Activated T-cell treated with anti-CD3 and anti-CD28 coated beads, Interleukin-2, amount 50 U/mL, for 4 hours (primary cell): ENCODE measurements around the gene PABPC1L. TPM values are rescaled to one million over a fixed set of nuclear protein-coding genes. Genes with fewer than 3 reads are reported as not detected.
"Not testable (repeated sequence)": the region's sequence is repeated elsewhere in the genome, so short reads cannot be mapped to it uniquely, and the experiment has no call there.

Experiments
- ATAC-seq, 2 donors: fragments of 200-7000 bp; cut with Tn5 transposase; one replicate each; pipeline ENCODE4 v1.10.0; 2021
- DNase-seq: peaks from one replicate; pipeline ENCODE4 v3.0.0-alpha.2; 2020
- H3K27me3 Mint-ChIP-seq: one replicate; pipeline ENCODE4 v1.8.0; 2021; ENCODE audit warnings: low read depth, mixed read lengths
- H3K36me3 Mint-ChIP-seq: one replicate; pipeline ENCODE4 v1.8.0; 2022; ENCODE audit warnings: mixed read lengths; ENCODE audit not compliant: insufficient read depth
- H3K4me1 Mint-ChIP-seq: one replicate; pipeline ENCODE4 v1.8.0; 2021; ENCODE audit warnings: low read depth, mixed read lengths
- H3K4me3 Mint-ChIP-seq: one replicate; pipeline ENCODE4 v1.8.0; 2021; ENCODE audit warnings: mild to moderate bottlenecking, moderate library complexity, mixed read lengths
- H3K9me3 Mint-ChIP-seq: one replicate; pipeline ENCODE4 v1.8.0; 2021; ENCODE audit warnings: mixed read lengths
- total RNA-seq, 3 donors: library from RNA; stranded (reverse); gene quantifications; one replicate each; pipeline ENCODE4 v1.2.1, GENCODE V29; 2021

Gene PABPC1L
- total RNA-seq = 10 to 100 TPM; 46.2 to 63.0 (median 50.2) TPM

DNA sequence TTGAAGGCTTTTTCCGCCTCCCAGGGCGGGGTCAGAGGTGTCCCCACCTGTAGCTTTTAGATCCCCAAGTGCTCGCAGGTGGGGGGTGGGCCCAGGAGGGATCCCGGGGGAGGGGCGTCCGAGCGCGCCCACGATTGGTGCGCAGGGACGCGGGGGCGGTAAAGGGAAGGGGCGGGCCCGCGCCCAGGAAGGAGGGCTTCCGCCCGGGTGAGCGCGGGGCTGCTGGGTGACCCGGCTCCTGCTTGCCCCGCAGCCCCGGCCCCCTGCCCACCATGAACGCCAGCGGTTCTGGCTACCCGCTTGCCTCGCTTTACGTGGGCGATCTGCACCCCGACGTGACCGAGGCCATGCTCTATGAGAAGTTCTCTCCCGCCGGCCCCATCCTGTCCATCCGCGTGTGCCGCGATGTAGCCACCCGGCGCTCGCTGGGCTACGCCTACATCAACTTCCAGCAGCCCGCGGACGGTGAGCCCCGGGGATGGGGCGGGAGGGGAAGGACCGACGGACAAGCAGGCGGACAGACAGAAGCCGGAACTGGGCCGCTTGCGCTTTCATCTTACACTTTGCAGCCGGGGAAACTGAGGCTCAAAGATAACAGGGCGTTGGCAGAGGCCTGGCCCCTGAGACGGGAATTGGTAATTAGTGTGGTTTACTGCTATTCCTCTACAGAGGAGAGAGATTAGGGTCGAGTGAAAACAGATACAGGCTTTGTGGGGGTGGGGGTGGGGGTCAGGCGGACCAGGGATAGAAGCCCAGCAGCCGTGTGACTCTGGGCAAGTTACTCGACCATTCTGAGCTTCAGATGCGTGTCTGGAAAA, at the start of gene PABPC1L:
TSS of gene PABPC1L (plus strand) at position 189 of the 818 bp plus-strand sequence. CDS start at position 273, 84 bp downstream.
- Mint-ChIP-seq H3K36me3 (peaks cover 27% of the 10 kb centered on the region), H3K4me3 (peak within 1 kb of the TSS; percentile 84), H3K27me3 (no peaks in the 10 kb centered on the region), H3K9me3 (no peaks in the 10 kb centered on the region), H3K4me1 (peaks cover 26% of the 10 kb centered on the region)
- ATAC-seq (peak; percentile 94 to 97), DNase-seq (peak; percentile 75)

DNA sequence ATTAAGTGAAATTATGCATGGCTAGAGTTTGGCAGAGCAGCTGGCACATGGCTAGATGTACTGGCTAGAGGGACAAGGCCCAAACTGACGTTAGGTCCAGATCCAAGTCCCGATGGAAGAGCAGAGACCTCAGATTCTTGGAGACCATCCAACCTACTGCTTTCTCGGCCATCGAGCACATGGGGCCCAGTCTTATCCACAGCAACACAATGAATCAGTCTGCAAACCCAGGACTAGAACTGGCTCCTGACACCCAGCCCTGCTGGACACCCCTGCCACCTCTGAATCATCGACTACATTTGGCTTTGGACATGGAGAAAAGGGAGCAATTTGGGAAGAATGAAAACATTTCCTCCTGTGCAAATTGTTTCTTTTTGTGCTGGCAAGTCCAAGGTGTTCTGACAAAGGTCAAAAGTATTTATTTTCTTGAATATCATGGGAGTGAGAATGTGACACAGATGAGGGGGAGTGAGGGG, 48.3 kb upstream of the PABPC1L start:
- no peaks in the 10 kb centered on the region for H3K27me3 Mint-ChIP-seq
- H3K4me3 Mint-ChIP-seq = no peak overlapping the region
- H3K36me3 Mint-ChIP-seq = no peaks in the 10 kb centered on the region
- no peaks in the 10 kb centered on the region for H3K9me3 Mint-ChIP-seq
- no peaks in the 10 kb centered on the region for H3K4me1 Mint-ChIP-seq
- DNase-seq (no peak), ATAC-seq (no peak)

DNA sequence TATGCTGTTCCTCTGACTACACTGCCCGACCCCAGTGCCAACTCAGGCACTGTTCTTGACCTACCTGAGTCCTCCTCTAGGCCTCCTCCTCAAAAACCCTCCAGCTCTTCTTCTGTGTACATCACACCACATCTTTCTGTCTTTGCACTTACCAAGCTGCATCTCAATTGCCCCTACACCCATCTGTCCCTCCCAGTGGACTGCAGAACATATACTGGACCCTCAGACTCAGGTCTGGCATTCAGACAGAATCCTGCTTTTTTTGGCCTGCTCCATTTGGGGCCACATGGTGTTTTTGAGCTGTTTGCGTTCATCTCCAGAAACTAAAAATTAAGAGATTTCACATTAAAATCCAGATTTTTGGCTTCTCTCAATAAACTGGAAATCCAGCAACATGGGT, 47.6 kb upstream of the PABPC1L start:
- Mint-ChIP-seq H3K9me3 (no peaks in the 10 kb centered on the region), H3K4me1 (peaks cover 4% of the 10 kb centered on the region), H3K4me3 (no peak overlapping the region), H3K27me3 (peaks cover 3% of the 10 kb centered on the region), H3K36me3 (no peaks in the 10 kb centered on the region)
- no peak for DNase-seq
- ATAC-seq = no peak

DNA sequence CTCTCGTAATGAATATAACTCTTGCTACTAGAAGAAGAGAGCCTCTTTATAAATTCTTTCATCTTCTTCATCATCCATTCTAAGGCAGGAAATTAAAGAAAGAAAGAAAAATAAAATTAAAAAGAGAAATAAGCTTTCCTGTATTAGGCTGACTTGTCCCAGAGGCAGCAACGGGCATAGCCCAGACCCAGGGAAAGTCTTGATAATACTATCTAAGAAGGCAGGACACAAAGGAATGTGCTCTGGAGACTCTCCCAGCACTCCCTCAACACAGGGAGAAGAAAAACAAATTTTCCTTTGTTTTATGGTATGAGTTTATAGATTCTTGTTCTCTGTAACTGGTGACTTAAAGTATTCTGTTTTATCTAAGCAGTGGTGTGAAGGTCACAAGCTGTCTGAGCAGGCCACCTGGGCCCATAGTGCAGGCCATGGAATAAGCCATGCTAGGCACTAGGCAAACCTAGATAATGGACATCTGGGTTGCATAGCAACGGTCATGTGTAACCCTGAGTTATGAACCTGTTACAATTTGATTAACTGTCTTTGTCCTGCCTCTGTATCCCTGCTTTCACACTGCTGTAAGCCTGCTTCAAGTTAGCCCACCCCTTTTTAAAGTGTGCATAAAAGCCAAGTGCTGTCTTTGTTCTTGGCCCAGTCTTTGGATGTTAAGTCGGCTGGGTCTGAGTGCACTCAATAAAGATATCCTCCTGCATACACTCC, 46.3 kb upstream of the PABPC1L start:
- H3K36me3 Mint-ChIP-seq, H3K27me3 Mint-ChIP-seq, H3K9me3 Mint-ChIP-seq, DNase-seq, H3K4me3 Mint-ChIP-seq, H3K4me1 Mint-ChIP-seq, ATAC-seq: not testable (repeated sequence)

DNA sequence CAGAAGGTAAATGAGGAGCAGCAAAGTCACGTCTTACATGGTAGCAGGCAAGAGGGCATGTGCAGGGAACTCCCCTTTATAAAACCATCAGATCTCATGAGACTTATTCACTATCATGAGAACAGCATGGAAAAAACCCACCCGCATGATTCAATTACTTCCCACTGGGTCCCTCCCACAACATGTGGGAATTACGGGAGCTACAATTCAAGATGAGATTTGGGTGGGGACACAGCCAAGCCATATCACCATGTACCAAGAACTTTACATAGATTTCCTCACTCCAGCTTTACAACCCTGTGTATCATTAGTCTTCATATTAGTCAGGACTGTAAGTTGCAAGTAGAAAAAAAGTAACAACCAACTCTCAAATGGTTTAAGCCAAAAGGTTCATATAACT, 45.4 kb upstream of the PABPC1L start:
- not testable (repeated sequence) for ATAC-seq, H3K36me3 Mint-ChIP-seq, H3K4me3 Mint-ChIP-seq, H3K27me3 Mint-ChIP-seq, DNase-seq, H3K9me3 Mint-ChIP-seq, H3K4me1 Mint-ChIP-seq

DNA sequence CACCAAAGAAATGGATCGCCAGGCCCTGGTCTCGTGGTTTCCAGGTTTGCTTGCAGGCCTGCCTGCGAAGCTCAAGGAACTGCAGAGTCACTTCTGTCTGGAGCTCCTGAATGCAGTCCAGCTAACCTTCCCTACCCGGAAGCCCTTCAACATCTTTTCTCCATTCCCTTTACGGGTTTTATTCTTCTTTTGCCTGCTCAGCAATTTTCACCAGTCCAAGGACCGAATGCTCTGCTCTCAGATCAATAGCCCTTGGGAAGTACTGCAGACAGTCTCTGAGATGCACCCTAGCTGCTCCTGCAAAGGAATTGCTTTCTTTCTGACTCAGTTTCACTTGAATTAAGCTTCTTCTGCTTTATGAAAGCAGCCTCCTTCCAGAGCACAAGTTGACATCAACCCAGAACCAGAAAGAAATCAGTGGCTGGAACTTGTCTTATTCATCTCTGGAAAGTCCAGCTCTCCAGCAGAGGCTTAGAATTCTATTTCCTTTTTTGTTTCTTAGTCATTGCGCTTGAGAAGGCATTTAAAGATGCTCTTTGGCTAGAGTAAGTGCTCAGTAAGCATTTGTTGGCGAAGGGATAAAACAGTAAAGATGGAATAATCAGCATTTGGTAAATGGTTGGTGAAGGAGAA, 43.0 kb upstream of the PABPC1L start:
- DNase-seq (no peak), ATAC-seq (peak in 1 of 2 donors; percentile 37)
- H3K36me3 Mint-ChIP-seq = no peaks in the 10 kb centered on the region
- H3K4me3 Mint-ChIP-seq = peak overlapping the region; percentile 63
- H3K4me1 Mint-ChIP-seq = peaks cover 7% of the 10 kb centered on the region
- H3K9me3 Mint-ChIP-seq = no peaks in the 10 kb centered on the region
- peaks cover 3% of the 10 kb centered on the region for H3K27me3 Mint-ChIP-seq

DNA sequence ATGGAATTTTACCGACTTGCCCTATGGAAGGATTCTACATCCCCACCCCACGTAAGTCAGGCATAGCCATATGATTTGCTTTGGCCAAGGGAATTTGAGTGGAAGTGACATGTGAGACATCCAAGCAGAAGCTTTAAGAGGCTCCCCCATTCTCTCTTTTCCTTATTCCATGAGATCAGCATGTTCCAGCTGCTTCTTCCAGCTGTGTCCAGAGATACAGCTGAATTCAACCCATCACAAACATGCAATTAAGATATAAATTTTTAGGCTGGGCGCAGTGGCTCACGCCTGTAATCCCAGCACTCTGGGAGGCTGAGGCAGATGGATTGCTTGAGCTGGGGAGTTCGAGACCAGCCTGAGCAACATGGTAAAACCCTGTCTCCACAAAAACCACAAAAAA, 40.4 kb upstream of the PABPC1L start:
- Mint-ChIP-seq H3K4me1 (peaks cover 7% of the 10 kb centered on the region), H3K36me3 (no peaks in the 10 kb centered on the region), H3K4me3 (no peak overlapping the region), H3K27me3 (peaks cover 3% of the 10 kb centered on the region), H3K9me3 (no peaks in the 10 kb centered on the region)
- DNase-seq (no peak), ATAC-seq (no peak)

DNA sequence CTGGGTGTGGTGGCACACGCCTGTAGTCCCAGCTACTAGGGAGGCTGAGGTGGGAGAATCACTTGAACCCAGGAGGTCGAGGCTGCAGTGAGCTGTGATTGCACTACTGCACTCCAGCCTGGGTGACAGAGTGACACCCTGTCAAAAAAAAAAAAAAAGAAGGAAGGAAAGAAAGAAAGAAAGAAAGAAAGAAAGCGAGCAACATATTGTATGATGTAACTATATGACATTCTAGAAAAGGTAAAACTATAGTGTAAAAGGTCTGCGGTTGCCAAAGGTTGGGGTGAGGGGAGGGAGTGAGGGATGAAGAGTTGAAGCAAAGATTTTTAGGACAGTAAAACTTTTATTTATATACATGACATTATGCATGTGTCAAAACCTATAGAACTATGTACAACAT, 27.5 kb upstream of the PABPC1L start:
- H3K36me3 Mint-ChIP-seq, DNase-seq, H3K9me3 Mint-ChIP-seq, ATAC-seq, H3K27me3 Mint-ChIP-seq, H3K4me3 Mint-ChIP-seq: not testable (repeated sequence)
- H3K4me1 Mint-ChIP-seq = peaks cover 28% of the 10 kb centered on the region

DNA sequence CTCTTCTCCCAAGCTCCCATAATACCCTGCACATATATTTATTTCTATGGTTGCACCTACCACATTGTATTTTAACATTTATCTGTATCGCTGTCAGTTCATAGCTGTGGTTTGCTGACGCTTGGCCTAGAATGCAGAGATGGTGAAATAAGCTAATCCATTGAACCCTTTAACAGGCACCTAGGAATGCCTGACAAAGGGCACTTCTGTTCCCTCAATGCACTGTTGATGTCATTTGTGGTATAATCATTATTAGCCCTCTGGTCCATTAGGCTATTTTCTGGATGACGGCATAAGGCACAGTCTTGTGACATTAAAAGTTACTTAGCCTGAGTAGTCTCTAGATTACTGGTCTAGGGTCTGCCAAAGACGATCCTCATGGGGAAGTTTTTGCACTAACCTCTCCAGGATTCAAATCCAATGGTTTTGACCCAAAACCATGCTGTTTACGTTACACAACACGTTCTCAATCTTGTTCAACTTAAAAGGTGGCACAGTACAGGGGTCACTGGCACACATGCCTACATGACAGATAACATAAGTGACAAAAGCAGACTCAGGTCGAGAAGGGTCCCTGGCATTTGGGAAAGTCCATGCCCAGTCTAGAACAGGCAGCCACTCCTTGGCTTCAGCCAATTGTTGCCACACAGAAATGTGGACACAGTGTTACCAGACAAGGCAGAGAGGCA, 26.5 kb upstream of the PABPC1L start:
- H3K27me3 Mint-ChIP-seq = no peaks in the 10 kb centered on the region
- ATAC-seq = no peak
- H3K36me3 Mint-ChIP-seq = no peaks in the 10 kb centered on the region
- DNase-seq = no peak
- peaks cover 35% of the 10 kb centered on the region for H3K4me1 Mint-ChIP-seq
- H3K4me3 Mint-ChIP-seq = peak overlapping the region; percentile 91
- no peaks in the 10 kb centered on the region for H3K9me3 Mint-ChIP-seq

DNA sequence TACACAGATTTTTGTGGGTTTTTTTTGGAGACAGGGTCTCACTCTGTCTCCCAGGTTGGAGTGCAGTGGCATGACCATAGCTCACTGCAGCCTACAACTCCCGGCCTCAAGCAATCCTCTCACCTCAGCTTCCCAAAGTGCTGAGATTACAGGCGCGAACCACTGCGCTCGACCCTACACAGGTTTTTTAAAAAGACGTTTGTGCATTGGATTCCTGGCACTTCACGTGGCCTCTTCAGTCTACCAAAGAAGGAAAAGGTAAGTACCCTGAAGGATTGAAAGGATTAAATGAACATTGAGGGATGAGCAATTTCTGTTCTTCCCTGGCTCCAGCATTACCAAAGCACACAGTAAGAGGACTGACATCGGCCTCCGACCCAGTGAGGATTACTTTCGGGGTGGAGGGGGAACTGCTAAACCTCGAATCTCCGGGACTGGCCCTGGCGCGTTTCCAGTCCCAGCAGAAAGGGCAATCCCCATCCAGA, 24.9 kb upstream of the PABPC1L start:
- Mint-ChIP-seq H3K9me3 (no peaks in the 10 kb centered on the region), H3K27me3 (no peaks in the 10 kb centered on the region), H3K4me3 (peak overlapping the region; percentile 91), H3K4me1 (peaks cover 50% of the 10 kb centered on the region), H3K36me3 (peaks cover 12% of the 10 kb centered on the region)
- ATAC-seq = peak; percentile 0
- DNase-seq = no peak

DNA sequence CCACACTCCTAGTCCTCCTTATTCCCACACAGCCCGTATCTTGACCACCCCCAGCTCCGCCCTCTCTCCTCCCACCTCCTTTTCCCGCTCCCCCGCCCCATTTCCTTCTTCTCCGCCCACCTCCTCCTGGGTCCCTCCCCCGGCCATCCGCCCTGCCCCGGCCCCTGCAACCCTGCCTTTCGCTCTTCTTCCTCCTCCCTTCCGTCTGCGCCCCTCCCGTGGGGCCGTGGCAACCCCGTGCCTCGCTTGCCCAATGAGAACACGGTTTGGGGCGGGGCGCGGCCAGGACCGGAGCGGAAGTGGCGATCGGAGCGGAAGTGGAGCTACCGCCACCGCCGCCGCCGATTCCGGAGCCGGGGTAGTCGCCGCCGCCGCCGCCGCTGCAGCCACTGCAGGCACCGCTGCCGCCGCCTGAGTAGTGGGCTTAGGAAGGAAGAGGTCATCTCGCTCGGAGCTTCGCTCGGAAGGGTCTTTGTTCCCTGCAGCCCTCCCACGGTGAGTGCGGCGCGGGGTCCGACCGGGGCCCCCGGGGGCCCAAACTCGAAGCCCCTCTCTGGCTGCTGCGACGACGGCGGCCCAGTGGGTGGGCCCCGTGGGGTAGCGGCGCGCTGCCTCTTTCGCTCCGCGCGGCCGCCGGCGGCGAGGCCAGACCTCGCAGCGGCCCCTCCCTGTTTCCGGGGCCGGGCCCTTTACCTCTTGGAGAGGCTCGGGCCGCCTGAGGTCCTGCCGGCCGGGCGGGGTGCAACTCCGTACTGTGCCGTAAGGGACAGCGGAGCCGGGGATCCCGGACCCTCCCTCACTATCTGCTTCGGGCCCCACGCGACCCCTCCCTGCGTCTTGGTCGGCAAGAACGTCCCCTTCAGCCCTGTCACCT, 24.2 kb upstream of the PABPC1L start, which contains the start of gene YWHAB:
TSS of gene YWHAB (plus strand) at position 314 of the 874 bp plus-strand sequence. CDS start 15,829 bp downstream, outside the sequence.
- H3K4me1 Mint-ChIP-seq = peaks cover 55% of the 10 kb centered on the region

DNA sequence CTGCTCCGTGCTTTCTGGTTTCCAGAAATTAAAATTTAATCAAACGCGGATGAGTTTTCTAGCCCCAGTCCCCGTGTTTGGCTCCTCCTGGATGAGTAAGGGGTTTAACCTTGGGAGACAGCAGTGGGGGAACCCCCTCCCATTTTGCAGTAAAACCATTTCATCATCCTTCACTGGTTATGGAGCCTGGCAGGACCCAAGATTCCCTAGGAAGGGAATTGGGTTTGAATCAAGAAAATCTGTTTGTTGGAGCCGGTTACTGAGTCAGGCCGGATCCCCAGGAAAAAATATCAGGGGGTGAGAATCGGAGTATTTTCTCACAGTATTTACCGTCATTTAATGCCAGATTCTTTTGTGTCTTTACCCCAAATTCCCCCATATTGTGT, 23.6 kb upstream of the PABPC1L start:
- ATAC-seq (no peak), DNase-seq (no peak)
- Mint-ChIP-seq H3K4me3 (peak overlapping the region; percentile 98), H3K36me3 (peaks cover 12% of the 10 kb centered on the region), H3K4me1 (peaks cover 60% of the 10 kb centered on the region), H3K27me3 (no peaks in the 10 kb centered on the region), H3K9me3 (no peaks in the 10 kb centered on the region)

More for the DNA sequence above, 24.2 kb upstream of the PABPC1L start, which contains the start of gene YWHAB:
- Mint-ChIP-seq H3K9me3 (no peaks in the 10 kb centered on the region), H3K36me3 (peaks cover 12% of the 10 kb centered on the region), H3K4me3 (peak within 1 kb of the TSS; percentile 98), H3K27me3 (no peaks in the 10 kb centered on the region)
- DNase-seq = peak; percentile 96
- peak; percentile 98 for ATAC-seq

DNA sequence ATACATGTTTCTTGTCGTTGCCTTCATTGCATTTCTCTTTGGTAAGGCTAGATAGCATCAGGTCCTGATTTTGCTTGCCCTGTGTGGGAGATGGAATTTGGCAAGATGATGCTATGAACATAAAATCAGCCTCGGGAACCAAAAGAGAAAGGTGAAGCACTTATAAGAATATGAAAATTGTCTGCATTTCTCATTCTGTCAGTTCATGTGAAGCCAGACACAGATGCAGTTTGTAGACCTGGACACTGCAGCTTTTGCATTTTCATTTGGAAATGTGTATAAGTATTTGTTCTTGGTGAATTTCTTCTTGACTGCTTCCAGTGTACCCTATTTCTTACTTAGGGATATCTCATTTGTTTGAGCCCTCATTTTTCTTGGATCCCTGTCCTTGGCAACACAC, 23.0 kb upstream of the PABPC1L start:
- H3K9me3 Mint-ChIP-seq = no peaks in the 10 kb centered on the region

More for the DNA sequence above, 23.0 kb upstream of the PABPC1L start:
- peaks cover 66% of the 10 kb centered on the region for H3K4me1 Mint-ChIP-seq
- peak overlapping the region; percentile 98 for H3K4me3 Mint-ChIP-seq
- DNase-seq (no peak), ATAC-seq (no peak)
- H3K27me3 Mint-ChIP-seq = no peaks in the 10 kb centered on the region
- H3K36me3 Mint-ChIP-seq = peaks cover 13% of the 10 kb centered on the region
